HepG2 (cell line): ENCODE results near the gene CDK11A. TPM values are rescaled to one million over a fixed set of nuclear protein-coding genes. Genes with fewer than 3 reads are reported as not detected.
A peak's percentile ranks its signal among the peaks of the same experiment; 100 is the strongest.
"Not testable (repeated sequence)": the region's sequence is repeated elsewhere in the genome, so short reads cannot be mapped to it uniquely, and the experiment has no call there.

Experiments
- ARNT2 ChIP-seq: sonication (generic); formaldehyde crosslinking; IDR thresholded peaks from 2 replicates; pipeline ENCODE4 v1.8.0; 2022; ENCODE audit warnings: mild to moderate bottlenecking, low read depth, missing genetic modification reagents, moderate library complexity
- ASH2L ChIP-seq: fragments of 300-600, 200-600 bp; sonication (generic); IDR thresholded peaks from 2 replicates; pipeline ENCODE4 v1.7.0; 2017; ENCODE audit warnings: low read depth, mild to moderate bottlenecking, moderate library complexity, mixed read lengths, low read length; ENCODE audit not compliant: insufficient read length
- CREB1 ChIP-seq, 2 experiments: fragments of 450-650 bp in 1 of 2; IDR thresholded peaks; 2 replicates each; pipeline ENCODE4 v1.6.1; 2016 to 2017; ENCODE audit warnings: control low read depth in 1 of 2, mild to moderate bottlenecking in 1 of 2, missing compliant biosample characterization in 1 of 2, missing genetic modification characterization in 1 of 2
- FOSL2 ChIP-seq: sonication (generic); formaldehyde crosslinking; IDR thresholded peaks from 2 replicates; pipeline ENCODE4 v1.4.0; 2020; ENCODE audit warnings: missing genetic modification reagents
- HNF4G ChIP-seq, 2 experiments: sonication (generic) in 1 of 2; formaldehyde crosslinking in 1 of 2; IDR thresholded peaks; 2 replicates each; pipeline versions ENCODE4 v1.4.0 to v1.6.1; 2011 to 2020; ENCODE audit warnings: borderline replicate concordance in 2 of 2, low read depth in 2 of 2, mild to moderate bottlenecking in 2 of 2, low read length in 1 of 2, missing genetic modification reagents in 1 of 2, moderate library complexity in 1 of 2
- KAT8 ChIP-seq: IDR thresholded peaks from 2 replicates; pipeline ENCODE4 v1.6.1; 2016; ENCODE audit warnings: missing genetic modification reagents, missing compliant biosample characterization
- MAX ChIP-seq: IDR thresholded peaks from 2 replicates; pipeline ENCODE4 v1.6.1; 2012; ENCODE audit warnings: inconsistent platforms
- MNT ChIP-seq: fragments of 450-650 bp; IDR thresholded peaks from 2 replicates; pipeline ENCODE4 v1.6.1; 2016
- NR2C2 ChIP-seq: sonication (generic); formaldehyde crosslinking; IDR thresholded peaks from 2 replicates; pipeline ENCODE4 v1.4.0; 2020; ENCODE audit warnings: missing genetic modification reagents, mild to moderate bottlenecking, moderate library complexity, borderline replicate concordance
- PATZ1 ChIP-seq: sonication (generic); formaldehyde crosslinking; IDR thresholded peaks from 2 replicates; pipeline ENCODE4 v1.4.0; 2020; ENCODE audit warnings: missing genetic modification reagents
- RXRB ChIP-seq: IDR thresholded peaks from 2 replicates; pipeline ENCODE4 v1.6.1; 2016; ENCODE audit warnings: borderline replicate concordance, missing genetic modification reagents, missing compliant biosample characterization
- SAP130 ChIP-seq: IDR thresholded peaks from 2 replicates; pipeline ENCODE4 v1.6.1; 2016; ENCODE audit warnings: low read depth
- ZFX ChIP-seq: sonication (generic); formaldehyde crosslinking; IDR thresholded peaks from 2 replicates; pipeline ENCODE4 v1.4.0; 2020; ENCODE audit warnings: mild to moderate bottlenecking, low read depth, missing genetic modification reagents, moderate library complexity
- ZHX2 ChIP-seq, 2 experiments: sonication (generic) in 1 of 2; formaldehyde crosslinking in 1 of 2; IDR thresholded peaks; 2 replicates each; pipeline versions ENCODE4 v1.6.1 to v1.9.0; 2014 to 2022; ENCODE audit warnings: antibody characterized with exemption in 1 of 2, borderline replicate concordance in 1 of 2, inconsistent platforms in 1 of 2, low read depth in 1 of 2, missing genetic modification reagents in 1 of 2
- polyA plus RNA-seq, 8 experiments: library from polyadenylated mRNA; depleted of rRNA in 3 of 8; stranded (reverse) in 7 of 8; unstranded in 1 of 8; fragments of >200 nt; fragmentation: Illumina TruSeq in 4 of 8; extraction: Trizol in 4 of 8; gene quantifications; 2 replicates each; pipeline versions ENCODE4 v1.2.1 to v1.2.3, GENCODE V29; 2011 to 2016; ENCODE audit warnings: low read depth in 4 of 8, missing spikeins in 1 of 8, mixed read lengths in 1 of 8; ENCODE audit not compliant: insufficient read depth in 1 of 8
- total RNA-seq, 5 experiments: library from RNA; depleted of rRNA; stranded (reverse); fragments of >200 nt; fragmentation: Illumina TruSeq; extraction: Trizol; gene quantifications; 2 replicates each; pipeline ENCODE4 v1.2.3, GENCODE V29; 2016; ENCODE audit warnings: low read depth in 1 of 5

CDK11A gene
- total and polyA plus RNA-seq, 2 of the 13 experiments (the other 11 are each of a cell fraction or from before 2014, with no cell fraction given): 11.2 to 17.9 TPM

- TF ChIP-seq NR2C2 (CRISPR knock-in tag) (peak; percentile 88), ZHX2 (IDR thresholded peaks at IDR 0.05; ENCODE audit: low read depth) (peak; percentile 99), MAX (peak; percentile 61), HNF4G (IDR thresholded peaks at IDR 0.05; ENCODE audit: borderline replicate concordance, low read depth, low read length) (peak; percentile 22; the same call in 1 of the 2 replicates), ZFX (peak; percentile 56; the same call in 1 of the 2 replicates), RXRB (CRISPR knock-in tag) (peak; percentile 73), ASH2L (peak; percentile 42), KAT8 (CRISPR knock-in tag) (peak; percentile 96), MNT (peak; percentile 39; the same call in 1 of the 2 replicates), SAP130 (peak; percentile 69), CREB1 (IDR thresholded peaks at IDR 0.05) (peak; percentile 98), CREB1 (CRISPR knock-in tag; IDR thresholded peaks at IDR 0.05) (peak; percentile 97), ARNT2 (CRISPR knock-in tag) (0 out of 2 replicates have a peak, but pooled peaks have one; percentile 35), PATZ1 (CRISPR knock-in tag) (0 out of 2 replicates have a peak, but pooled peaks have one; percentile 10), FOSL2 (CRISPR knock-in tag) (0 out of 2 replicates have a peak, but pooled peaks have one; percentile 11)
- not testable (repeated sequence) for TF ChIP-seq ZHX2 (CRISPR knock-in tag; IDR thresholded peaks at IDR 0.05; ENCODE audit: borderline replicate concordance); HNF4G (CRISPR knock-in tag; IDR thresholded peaks at IDR 0.05; ENCODE audit: borderline replicate concordance, low read depth)
These were observed 65.3 kb downstream of the CDK11A start, which contains the start of gene CDK11B (continued) for GRCh38 chr1:1658583-1659549.
